ENCODE results near the gene MUC5B.

DNA sequence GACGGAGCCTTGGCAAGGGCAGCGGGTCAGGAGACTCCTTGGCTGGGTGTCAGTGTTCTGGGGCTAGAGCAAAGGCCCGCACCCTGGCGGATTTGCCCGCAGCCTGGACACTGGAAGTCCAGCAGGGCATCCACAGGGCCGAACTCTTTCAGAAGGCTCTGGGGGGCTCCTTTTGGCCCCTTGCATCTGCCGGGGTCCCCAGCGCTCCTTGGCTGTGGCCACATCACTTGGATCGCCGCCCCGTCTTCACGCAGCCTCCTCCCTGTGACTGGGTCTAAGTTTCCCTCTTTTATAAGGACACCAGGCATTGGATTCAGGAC is 45.1 kb upstream of the MUC5B start:
- TF ChIP-seq, protein P1, sequence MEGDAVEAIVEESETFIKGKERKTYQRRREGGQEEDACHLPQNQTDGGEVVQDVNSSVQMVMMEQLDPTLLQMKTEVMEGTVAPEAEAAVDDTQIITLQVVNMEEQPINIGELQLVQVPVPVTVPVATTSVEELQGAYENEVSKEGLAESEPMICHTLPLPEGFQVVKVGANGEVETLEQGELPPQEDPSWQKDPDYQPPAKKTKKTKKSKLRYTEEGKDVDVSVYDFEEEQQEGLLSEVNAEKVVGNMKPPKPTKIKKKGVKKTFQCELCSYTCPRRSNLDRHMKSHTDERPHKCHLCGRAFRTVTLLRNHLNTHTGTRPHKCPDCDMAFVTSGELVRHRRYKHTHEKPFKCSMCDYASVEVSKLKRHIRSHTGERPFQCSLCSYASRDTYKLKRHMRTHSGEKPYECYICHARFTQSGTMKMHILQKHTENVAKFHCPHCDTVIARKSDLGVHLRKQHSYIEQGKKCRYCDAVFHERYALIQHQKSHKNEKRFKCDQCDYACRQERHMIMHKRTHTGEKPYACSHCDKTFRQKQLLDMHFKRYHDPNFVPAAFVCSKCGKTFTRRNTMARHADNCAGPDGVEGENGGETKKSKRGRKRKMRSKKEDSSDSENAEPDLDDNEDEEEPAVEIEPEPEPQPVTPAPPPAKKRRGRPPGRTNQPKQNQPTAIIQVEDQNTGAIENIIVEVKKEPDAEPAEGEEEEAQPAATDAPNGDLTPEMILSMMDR (conservative IDR thresholded peaks at IDR 0.05 in 1 of 2, IDR thresholded peaks at IDR 0.05 in 1 of 2; ENCODE audit: low read depth in 1 of 2, low read length in 2 of 2), result no peak
- no peak for TF ChIP-seq EZH2 (IDR thresholded peaks at IDR 0.05; ENCODE audit: low read length, missing control alignments)
